ENCODE data around the gene SDK1.

- TF ChIP-seq CTCF (IDR thresholded peaks at IDR 0.05) (no peak), POLR2A (IDR thresholded peaks at IDR 0.05) (no peak), POLR2AphosphoS5 (IDR thresholded peaks at IDR 0.05) (no peak), EP300 (IDR thresholded peaks at IDR 0.05) (no peak)
Measured at GRCh38 chr7:3836855-3837254, 535.8 kb downstream of the SDK1 start.
